Cardiac fibroblast (primary cell): ENCODE measurements around the gene KSR1.
"Not testable (repeated sequence)": the region's sequence is repeated elsewhere in the genome, so short reads cannot be mapped to it uniquely, and the experiment has no call there.

Experiments
- DNase-seq, 2 donors: peaks; one replicate each; pipeline versions ENCODE4 v3.0.0 to v3.0.0-alpha.2; 2010; ENCODE audit warnings: low read depth in 2 of 2
- H3K4me3 ChIP-seq, 2 donors: replicated peaks in 1 of 2; 1 replicate in 1 of 2; 2 replicates in 1 of 2; pipeline ENCODE4 v1.5.1; 2011; ENCODE audit warnings: low read depth in 2 of 2, low read length in 2 of 2, mild to moderate bottlenecking in 2 of 2, moderate library complexity in 1 of 2
- TF ChIP-seq, protein P1 (sequence below): IDR thresholded peaks from one replicate; pipeline ENCODE4 v1.5.1; 2011; ENCODE audit warnings: low read depth, mild to moderate bottlenecking, low read length, inconsistent platforms

The KSR1 gene

DNA sequence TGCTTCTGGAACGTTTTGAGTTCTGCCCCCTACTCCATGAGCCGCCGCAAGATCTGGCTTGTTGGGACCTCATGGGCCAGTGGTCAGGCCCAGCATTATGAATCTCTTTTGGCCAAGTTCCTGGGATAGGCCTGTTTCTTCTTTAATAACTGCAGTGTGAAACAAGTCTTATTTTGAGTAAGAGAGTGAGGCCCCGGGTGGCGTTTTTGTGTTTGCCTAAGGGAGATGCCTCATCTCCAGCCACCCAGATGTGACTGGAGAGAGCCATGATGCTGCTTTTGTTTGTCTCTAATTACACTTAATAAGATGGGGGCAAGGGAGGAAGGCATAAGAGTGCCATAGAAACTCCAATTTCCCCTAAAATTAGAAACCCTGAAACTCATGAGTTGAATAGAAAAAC is 39.8 kb downstream of the KSR1 start:
- DNase-seq = no peak
- TF ChIP-seq, protein P1, sequence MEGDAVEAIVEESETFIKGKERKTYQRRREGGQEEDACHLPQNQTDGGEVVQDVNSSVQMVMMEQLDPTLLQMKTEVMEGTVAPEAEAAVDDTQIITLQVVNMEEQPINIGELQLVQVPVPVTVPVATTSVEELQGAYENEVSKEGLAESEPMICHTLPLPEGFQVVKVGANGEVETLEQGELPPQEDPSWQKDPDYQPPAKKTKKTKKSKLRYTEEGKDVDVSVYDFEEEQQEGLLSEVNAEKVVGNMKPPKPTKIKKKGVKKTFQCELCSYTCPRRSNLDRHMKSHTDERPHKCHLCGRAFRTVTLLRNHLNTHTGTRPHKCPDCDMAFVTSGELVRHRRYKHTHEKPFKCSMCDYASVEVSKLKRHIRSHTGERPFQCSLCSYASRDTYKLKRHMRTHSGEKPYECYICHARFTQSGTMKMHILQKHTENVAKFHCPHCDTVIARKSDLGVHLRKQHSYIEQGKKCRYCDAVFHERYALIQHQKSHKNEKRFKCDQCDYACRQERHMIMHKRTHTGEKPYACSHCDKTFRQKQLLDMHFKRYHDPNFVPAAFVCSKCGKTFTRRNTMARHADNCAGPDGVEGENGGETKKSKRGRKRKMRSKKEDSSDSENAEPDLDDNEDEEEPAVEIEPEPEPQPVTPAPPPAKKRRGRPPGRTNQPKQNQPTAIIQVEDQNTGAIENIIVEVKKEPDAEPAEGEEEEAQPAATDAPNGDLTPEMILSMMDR = no peak
- H3K4me3 ChIP-seq = no peak overlapping the region

DNA sequence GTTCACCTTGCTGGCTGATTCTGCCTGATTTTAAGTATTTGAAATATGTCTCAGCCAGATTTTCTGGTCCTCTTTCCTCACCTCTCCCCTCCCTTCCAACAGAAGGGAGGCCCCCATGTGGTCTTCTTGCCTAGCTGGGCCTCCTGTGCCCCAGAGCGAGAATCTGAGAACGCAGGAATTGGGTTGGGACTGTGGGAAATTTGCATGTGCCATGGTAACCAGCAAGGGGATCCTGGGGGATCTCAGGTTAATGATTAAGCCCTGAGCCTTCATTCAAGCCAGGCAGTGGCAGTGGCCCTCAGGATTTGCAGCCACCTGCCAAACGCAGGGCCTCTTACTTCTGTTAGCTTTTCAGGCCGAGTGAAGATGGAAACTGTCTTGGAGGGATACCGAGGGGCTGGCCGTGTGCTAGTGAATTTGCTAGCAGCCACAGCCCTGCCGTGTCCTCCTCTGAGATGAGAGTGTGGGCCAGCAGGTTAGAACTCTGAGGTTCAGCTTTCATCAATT is 40.2 kb downstream of the KSR1 start:
- DNase-seq = no peak
- no peak overlapping the region for H3K4me3 ChIP-seq
- TF ChIP-seq, protein P1 = no peak

DNA sequence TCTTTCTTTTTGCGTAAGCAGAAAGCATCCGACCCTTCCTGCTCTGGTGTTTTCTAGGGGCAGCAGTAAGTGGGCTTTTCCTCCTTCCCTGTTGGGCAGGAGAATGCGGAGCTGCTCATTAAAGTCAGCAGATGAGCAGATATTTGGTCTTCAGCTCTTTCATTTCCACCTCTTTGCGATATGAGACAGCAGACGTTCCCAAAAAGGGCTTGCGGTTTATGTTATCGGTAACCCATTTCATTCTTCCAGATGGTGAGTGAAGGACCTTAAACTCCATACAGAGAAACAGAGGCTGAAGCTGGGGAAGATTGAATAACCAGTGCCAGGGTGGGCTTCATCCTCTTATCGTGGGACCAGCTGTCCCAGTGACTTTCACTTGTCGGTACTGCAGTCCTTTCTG is 40.7 kb downstream of the KSR1 start:
- TF ChIP-seq, protein P1 = no peak
- H3K4me3 ChIP-seq = no peak overlapping the region
- no peak for DNase-seq

DNA sequence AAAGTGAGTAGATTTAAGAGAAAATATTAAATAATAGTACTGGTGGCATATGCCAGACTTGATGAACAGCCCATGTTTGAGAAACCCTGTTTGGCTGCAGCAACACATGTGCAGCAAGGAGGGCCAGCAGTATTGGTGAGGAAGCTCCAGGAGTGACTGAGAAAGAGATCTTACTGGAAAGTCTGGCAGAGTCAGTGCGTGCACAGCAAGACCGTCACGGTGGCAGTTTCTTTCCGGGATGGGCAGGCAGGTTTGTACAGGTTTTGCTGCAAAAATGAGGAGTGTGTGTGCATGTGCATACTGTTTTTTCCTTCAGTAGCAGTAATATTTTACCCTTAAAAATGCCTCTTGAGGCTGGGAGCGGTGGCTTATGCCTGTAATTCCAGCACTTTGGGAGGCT is 41.4 kb downstream of the KSR1 start:
- no peak for DNase-seq
- TF ChIP-seq, protein P1 = no peak

DNA sequence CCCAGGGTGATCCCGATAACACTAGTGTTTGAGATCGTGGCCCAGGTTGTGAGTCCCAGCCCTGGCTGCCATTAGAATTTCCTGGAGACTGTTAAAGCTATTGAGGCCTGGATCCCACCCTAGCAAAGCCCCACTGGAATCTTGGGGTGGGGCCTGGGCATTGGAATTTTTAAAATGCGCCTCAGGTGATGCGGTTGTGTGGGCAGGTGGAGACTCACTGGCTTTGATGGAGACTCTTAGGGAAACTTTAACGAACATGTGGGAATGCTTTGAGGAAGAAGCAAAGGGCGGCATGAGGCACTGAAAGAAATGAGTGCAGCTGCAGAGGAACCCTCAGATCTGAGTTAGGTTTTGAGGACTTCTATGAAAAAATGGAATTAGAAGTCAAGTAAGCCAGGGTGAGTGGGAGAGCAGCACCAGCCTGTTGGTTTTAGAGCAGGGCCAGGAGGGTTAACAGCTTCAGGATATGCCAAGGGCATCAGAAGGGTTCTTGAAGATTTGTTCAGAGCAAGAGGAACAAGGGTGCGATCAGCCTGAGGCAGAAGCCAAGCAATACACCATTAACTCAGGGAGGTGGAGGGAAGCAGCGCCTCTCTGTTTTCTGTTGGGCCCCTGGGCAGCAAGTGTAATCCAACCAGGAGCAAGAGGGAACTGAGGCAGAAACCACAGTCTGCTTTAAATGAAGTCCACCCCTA is 42.5 kb downstream of the KSR1 start:
- H3K4me3 ChIP-seq = no peak overlapping the region
- no peak for DNase-seq
- TF ChIP-seq, protein P1 = no peak

More for the DNA sequence above, 41.4 kb downstream of the KSR1 start:
- no peak overlapping the region for H3K4me3 ChIP-seq

DNA sequence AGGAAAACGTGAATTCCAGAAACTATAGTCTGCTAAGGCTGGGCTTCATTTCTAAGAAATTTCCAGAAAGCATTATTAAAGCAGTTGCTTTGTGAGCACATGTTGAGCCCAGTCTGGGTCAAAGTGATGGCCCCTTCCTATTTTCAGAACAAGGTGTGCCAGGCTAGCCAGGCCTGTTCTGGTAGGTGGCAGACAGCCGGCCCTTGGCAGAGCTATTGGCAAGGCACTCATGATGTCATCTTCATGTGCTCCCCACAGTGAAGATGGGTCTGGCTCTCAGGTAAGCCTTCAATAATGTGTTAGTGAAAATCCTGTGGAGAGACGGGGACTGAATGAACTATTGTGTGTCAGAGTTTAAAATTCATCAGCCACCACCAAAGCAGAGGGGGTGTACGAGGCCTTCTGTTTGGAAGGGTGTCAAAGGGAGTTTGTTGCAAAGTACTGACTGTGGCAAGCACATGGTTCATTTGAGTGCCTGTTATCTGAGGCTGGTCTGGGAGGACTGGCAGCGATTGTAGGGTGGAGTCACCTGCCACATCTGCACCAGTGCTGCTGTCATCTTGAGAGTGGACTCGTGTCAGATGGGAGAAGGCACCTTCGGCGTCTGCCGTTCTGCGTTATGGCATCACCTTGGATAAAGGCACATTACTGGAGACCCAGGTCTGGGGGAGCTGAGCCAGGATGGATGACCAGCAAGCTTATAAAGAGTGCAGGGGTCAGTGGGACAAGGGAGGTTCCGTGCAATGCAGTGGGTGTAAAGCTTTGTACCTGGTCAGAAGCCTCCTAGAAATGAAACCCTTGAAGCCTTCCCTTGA is 43.4 kb downstream of the KSR1 start:
- DNase-seq = no peak
- no peak overlapping the region for H3K4me3 ChIP-seq
- TF ChIP-seq, protein P1 = no peak

DNA sequence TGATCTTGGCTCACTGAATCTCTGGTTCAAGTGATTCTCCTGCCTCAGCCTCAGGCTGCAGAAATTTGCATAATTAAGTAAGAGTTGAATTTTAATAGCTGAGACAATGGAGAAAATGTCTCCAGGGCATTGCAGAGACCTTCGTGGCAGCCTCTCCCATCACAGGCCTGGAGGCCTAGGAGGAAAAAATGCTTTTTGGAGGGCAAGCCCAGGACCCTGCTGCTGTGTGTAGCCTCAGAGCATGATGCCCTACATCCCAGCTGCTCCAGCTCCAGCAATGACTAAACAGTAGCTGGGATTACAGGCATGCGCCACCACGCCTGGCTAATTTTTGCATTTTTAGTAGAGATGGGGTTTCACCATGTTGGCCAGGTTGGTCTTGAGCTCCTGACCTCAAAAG is 45.1 kb downstream of the KSR1 start:
- DNase-seq, H3K4me3 ChIP-seq: not testable (repeated sequence)
